GM21367 (cell line): Measurements from ENCODE around the gene SPPL3.
"Not testable (repeated sequence)": the region's sequence is repeated elsewhere in the genome, so short reads cannot be mapped to it uniquely, and the experiment has no call there.

Source experiments
- ATAC-seq: cut with Tn5 transposase; IDR thresholded peaks from one replicate; pipeline ENCODE4 v1.9.1; 2021; ENCODE audit not compliant: unreplicated experiment

Gene SPPL3, protein sequence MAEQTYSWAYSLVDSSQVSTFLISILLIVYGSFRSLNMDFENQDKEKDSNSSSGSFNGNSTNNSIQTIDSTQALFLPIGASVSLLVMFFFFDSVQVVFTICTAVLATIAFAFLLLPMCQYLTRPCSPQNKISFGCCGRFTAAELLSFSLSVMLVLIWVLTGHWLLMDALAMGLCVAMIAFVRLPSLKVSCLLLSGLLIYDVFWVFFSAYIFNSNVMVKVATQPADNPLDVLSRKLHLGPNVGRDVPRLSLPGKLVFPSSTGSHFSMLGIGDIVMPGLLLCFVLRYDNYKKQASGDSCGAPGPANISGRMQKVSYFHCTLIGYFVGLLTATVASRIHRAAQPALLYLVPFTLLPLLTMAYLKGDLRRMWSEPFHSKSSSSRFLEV

DNA sequence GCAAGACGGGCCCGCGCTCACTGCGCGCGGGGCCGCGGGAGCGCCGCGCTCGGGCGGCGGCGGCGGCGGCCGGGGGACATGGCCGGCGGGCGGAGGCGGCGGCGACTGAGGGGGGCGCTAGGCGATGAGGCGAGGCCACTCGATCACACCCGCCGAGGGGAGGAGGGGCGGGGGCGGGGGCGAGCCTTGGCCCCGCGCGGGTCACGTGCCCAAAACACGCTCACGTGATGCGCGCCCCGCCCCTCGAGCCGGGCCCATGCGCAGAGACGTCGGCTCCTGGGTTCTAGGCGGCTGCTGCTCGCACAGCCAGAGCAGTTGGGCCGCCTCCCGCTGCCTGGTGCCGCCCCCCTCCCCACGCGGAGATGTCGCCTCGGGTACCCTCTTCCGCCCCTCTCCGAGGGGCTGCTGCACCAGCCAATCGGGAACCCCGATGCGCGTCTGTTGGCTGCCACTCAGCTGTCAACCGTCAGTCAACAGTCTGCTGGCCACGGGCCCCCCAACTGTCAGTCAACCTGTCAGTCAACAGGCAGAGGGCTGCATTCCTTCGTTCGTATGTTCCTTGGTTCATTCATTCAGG lies at the start of gene SPPL3:
Gene SPPL3, minus strand, starts transcription at position 162 of the 577 bp plus-strand sequence. CDS start 491 bp downstream, outside the sequence.
- ATAC-seq: peak; percentile 64

DNA sequence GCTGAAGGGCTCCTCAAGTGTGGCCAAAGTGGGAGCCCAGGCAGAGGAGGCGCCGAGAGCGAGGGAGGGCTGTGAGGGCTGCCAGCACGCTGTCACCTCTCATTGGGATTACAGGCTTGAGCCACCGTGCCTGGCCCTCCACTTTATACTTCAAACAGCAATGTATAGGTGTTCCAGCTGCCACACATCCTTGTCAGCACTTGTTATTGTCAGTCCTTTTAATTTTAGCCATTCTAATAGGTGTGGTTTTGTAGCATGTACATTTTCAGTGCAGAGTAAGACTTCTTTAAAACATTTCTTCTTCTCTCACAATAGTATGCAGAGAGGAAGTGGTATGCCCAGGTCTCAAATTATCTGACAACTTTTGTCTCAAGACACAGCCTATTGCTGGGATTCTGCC lies 46.6 kb upstream of the SPPL3 start:
- ATAC-seq: no peak

DNA sequence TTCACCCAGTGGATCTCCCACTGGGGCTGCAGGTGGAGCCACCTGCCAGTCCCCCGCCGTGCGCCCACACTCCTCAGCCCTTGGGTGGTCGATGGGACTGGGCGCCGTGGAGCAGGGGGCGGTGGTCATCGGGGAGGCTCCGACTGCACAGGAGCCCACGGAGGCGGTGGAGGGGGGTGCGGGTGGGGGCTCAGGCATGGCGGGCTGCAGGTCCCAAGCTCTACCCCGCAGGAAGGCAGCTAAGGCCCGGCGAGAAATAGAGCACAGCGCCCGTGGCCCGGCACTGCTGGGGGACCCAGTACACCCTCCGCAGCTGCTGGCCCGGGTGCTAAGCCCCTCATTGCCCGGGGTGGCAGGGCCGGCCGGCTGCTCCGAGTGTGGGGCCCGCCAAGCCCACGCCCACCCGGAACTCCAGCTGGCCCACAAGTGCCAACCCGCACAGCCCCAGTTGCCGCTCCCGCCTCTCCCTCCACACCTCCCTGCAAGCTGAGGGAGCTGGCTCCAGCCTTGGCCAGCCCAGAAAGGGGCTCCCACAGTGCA lies 46.2 kb upstream of the SPPL3 start:
- ATAC-seq: not testable (repeated sequence)

DNA sequence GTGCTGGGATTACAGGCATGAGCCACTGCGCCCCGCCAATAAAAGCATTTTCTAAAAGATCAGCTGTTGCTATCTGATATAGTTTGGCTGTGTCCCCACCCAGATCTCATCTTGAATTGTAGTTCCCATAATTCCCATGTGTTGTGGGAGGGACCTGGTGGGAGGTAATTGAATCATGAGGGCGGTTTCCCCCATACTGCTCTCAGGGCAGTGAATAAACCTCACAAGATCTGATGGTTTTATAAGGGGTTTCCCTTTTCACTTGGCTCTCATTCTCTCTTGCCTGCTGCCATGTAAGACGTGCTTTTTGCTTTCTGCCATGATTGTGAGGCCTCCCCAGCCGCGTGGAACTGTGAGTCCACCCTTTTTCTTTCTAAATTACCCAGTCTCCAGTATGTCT lies 41.4 kb upstream of the SPPL3 start:
- not testable (repeated sequence) for ATAC-seq

DNA sequence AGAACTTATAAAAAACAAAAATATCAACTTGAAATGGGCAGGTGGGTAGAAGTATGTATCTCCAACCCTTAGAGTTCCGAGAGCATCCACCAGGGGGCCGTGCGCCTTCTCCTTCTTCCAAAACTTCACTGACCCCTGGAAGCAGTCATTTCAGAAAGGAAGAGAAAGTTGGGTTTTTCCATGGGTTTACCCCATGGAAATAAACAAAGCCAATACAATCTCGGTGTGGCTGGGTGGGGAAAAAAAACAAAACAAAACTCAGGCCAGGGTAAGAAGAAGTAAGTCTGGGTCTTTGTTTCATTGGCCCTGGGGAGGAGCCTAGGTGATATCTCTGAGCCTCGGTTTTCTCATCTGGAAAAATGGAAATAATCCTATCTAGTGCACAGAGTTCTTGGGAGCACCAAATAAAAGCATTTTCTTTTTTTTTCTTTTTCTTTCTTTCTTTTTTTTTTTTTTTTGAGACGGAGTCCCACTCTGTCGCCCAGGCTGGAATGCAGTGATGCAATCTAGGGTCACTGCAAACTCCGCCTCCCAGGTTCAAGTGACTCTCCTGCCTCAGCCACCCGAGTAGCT lies 40.6 kb upstream of the SPPL3 start:
- ATAC-seq: no peak

DNA sequence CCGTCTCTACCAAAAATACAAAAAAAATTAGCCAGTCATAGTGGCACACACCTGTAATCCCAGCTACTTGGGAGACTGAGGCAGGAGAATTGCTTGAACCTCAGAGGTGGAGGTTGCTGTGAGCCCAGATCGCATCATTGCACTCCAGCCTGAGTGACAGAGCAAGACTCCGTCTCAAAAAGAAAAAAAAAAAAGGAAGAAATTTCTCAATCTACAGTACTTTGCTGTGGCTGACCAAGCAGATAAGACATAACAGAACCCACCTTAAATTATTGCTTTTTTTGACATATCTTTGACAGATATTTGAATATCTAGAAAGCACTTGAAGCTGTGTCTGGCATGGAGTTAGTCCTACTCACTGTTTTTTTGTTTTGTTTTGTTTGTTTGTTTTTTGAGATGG lies 39.3 kb upstream of the SPPL3 start:
- ATAC-seq: no peak

DNA sequence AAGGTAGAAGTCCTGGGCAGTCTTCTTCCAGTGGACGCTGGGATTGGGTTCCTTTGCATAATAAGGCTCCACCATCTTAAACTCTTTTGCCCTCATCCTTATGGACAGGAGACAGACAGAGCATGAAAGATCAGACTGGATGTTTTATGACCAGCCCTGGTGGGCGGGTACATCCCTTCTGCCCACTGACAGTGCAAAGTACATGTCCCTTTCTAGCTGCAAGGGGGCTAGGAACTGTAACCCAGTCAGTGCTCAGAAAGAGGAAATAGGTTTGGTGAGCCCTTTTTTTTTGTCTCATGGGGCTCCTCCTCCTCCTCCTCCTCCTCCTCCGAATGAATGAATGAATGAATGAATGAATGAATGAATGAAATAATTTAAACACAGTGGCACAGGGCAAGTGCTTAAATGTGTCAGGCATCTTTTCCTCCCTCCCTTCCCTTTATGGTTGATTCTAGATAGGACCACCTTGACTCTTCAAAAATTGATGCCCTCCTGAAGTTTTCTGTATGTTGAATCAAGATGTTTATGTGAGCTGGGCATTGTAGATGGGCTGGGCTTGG lies 37.8 kb upstream of the SPPL3 start:
- ATAC-seq: no peak

DNA sequence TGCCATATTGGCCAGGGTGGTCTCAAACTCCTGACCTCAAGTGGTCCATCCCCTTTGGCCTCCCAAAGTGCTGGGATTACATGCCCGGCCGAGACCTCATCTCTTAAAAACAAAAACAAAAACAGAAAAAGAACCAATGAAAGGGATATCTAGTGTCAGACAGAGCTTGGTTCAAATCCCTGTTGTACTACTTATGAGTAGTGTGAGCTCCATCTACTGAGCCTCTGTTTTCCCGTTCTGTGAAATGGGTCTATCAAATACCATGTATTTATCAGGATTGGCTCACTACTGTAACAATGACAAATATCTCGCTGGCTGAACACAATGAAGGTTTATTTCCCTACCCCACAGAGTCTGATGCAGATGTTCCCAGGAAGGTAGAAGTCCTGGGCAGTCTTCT lies 37.3 kb upstream of the SPPL3 start:
- ATAC-seq: no peak

DNA sequence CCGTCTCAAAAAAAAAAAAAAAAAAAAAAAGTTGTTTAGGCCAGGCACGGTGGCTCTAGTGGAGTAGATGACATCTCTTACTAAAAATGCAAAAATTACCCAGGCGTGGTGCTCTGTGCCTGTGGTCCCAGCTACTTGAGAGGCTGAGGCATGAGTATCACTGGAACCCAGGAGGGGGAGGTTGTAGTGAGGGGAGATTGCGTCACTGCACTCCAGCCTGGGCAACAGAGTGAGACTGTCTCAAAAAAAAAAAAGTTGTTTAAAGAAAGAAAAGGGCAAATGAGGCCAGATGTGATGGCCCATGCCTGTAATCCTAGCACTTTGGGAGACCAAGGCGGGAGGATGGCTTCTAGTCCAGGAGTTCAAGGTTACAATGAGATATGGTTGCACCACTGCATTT lies 36.6 kb upstream of the SPPL3 start:
- no peak for ATAC-seq

DNA sequence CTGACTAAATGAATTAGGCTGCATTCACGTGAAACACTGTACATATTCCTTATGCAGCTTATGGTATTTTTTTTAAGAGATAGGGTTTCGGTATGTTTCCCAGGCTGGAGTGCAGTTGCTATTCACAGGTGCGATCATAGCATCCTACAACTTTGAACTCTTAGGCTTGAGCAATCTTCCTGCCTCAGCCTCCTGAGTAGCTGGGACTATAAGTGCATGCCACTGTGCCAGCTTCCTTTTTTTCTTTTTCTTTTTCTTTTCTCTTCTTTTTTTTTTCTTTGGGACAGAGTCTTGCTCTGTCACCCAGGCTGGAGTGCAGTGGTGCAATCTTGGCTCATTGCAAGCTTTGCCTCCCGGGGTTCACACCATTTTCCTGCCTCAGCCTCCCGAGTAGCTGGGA lies 35.8 kb upstream of the SPPL3 start:
- ATAC-seq: no peak

DNA sequence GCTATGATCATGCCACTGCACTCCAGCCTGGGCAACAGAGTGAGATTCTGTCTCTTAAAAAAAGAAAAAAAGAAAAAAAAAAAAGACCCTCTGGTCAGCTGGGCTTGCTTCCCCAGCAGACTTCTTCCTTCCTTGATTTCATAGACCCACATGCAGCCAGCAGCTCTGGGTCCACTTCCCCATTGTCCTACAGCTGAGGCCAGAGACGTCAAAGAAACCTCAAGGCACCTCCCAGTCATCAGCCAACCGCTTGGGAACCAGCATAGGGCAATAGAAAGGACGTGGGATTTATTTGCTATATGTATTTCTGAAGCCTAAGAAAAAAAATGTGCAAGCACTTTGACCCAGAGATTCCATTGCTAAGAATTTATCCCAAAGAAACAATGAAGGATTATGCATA lies 35.4 kb upstream of the SPPL3 start:
- no peak for ATAC-seq

DNA sequence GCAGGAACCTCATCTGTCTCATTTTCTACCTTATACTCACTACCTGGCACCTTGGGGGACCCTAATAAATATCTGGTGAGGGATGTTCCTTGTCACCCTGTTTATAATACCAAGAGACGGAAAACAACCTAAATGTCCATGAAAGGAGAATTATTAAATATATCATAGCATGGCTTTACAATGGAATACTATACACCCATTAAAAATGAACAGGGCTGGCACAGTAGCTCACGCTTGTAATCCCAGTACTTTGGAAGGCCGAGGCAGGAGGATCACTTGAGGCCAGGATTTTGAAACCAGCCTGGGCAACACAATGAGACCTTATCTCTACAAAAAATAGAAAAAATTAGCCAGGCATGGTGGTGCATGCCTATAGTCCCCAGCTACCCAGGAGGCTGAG lies 34.3 kb upstream of the SPPL3 start:
- no peak for ATAC-seq

DNA sequence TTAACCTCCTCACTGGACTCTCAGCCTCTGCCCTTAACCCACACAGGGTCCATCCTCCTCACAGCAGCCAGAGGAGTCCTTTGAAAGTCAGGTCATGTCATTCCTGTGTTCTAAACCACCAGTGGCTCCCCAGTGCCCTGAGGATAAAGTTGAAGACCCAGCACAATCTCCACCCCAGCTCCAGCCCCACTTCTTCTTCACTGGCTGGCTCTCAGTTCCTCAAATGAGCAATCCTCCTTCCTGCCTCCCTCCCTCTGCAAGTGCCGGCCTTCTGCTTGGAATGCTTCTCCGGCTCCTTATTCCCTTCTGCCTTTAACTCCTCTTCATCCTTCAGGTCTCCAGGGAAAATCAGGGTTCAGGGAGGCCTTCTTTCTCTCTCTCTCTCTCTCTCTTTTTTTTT lies 32.0 kb upstream of the SPPL3 start:
- no peak for ATAC-seq

DNA sequence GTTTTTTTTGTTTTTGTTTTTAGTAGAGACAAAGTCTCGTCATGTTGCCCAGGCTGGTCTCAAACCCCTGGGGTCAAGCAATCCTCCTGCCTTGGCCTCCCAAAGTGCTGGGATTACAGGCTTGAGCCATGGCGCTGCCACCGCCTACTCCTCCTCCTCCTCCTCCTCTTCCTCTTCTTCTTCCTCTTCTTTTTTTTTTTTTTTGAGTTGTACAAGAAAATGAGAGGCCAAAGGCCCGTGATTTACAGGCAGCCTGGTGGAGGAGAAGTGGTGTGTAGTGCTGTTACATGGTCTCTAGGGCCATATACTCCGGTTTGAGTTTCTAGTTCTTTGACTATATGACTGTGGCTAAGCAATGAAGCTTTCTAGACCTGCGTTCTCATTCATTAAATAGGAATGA lies 29.6 kb upstream of the SPPL3 start:
- no peak for ATAC-seq

DNA sequence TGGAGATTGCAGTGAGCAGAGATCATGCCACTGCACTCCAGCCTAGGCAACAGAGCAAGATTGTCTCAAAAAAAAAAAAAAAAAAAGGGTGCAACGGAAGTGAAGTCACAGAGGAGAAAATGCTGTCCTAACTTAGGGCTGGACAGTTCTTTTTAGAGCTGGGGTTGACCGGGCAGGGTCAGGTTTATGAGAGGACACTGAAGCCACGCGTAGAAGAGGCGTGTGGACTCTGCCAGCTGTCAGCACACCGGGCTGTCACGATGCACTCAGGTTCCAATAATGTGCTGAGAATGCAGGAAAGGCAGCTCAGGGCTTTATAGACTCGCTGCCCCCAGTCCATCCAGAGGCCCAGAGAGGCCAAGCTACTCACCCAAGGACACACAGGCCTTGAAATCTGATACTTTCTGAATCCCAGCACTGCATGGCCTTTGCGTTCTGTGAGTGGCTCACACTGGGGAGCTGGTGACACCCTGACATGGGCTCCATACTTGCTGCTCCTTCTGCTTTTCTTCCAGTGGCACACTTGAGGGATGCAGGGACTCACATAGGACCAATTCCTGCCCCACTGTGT lies 28.9 kb upstream of the SPPL3 start:
- ATAC-seq: no peak

DNA sequence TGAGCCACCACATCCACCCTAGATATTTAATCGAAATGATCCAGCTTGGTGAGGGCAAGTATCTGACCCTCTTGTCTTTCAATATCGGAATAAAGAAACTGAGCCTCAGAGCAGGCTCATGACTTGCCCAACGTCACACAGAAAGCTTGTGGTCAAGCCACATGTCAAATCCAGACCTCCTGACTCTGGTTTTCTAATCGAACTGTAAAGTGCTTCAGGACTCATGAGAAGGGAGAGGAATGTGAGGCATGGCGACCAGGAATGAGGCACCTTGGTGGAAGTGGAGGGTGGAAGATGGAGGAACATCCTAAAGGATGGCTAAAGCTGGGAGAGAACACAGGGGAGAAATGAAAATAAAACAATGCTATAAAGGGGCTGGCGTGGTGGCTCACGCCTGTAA lies 27.9 kb upstream of the SPPL3 start:
- ATAC-seq: no peak

DNA sequence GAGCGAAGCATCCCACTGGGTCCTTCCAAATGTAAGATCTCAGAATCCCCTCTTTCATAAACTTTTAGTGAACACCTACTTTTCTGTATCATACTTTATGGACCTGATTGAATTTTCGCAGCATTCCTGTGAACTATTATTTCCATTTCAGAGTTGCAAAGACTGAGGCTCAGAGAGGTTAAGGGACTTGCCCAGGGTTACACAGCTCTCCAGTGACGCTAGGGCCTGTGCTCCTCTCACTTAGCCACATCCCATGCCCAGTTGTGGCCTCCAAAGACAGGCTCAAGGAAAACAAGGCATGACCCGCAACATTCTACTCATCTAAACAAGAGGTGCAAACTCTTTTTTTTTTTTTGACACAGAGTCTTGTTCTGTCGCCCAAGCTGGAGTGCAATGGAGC lies 25.9 kb upstream of the SPPL3 start:
- no peak for ATAC-seq

DNA sequence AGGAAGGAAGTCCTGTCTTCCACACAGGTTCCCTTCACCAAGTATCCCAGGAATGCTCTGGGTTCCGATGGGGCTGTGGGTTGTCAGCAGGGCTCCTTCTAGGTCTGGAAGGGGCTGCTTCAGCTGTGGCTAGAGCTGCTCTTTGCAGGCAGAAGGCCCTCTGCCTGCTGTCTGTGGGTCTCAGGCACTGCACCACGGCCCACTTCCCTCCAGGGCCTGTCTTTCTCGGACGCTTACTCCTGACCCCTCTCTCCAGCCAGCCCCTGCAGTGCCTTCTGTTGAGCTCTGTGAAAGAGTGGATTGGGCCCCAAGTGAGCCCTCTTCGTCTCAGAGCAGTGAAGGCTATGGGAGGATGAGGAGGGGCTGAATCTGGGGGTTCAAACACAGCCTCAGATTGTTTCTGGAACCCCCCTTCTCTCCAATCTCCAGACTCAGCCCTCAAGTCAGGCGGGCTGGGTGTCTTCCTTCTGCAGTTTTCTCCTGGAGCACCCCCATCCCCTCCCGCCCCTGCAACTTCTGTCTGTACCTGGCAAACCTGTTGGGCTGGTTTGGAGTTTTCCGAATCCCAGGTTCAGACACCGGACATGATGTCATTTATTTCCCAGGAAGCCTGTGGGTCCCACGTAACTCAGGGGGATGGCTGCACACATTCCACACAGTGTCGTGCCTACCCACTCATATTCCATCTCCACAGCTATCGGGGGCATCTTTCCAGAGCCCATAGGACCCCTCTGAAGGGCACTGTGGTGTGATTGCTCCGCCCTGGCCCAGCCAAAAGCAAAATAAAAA lies 24.9 kb upstream of the SPPL3 start:
- no peak for ATAC-seq

DNA sequence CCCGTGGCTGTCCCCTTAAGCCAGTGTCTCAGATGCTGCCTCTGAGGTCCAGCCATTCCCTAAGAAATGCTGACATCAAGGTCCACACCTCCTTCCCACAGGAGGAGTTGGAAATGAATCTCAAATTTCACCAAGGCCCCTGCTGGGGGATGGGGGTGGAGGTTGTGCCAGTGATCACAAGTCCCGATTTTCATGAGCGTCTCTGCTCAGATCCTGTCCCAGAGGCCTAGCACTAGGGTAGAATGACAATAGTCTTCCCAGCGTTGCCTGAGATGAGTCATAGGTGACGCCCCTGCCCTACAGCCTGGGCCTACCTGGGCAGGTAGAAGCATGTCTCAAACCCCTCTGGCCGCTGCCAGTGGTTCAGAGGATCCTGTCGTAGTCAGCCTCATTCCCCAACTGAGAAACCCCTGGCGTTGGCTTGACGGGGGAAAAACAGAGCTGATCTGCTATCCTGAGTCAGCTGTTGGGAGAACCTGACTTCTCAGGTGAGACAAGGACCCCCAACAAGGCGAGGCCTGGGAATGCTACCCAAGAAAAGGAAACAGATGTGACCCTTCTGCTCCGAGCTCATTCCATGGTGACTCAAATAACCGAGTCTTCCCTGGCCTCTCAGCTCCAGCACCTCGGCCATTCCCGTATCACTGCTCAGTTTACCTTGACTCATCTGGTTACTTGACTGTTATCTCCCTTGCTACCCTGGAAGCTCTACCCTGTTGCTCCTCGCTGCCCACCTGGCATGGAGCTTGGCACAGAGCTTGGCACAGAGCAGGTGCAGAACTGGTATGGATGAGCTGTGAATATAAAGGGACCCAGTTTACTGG lies 21.8 kb upstream of the SPPL3 start:
- ATAC-seq: no peak

DNA sequence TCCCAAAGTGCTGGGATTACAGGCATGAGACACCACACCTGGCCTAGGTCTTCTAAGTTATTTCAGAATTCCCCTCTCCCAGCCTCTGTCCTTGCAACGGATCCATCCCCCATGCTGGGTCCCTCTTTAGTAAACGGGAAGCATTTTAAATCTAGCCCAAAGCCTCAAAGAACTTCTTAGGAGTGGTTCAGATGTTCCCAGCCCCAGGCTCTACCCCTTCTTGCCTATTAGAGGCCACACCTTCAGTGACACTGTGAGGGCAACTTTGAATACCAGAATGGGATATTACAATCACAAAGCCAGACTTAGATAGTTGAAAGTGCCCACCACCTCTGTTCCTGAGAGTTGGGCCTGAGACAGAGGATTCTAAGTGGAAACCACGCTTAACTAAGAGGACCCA lies 18.1 kb upstream of the SPPL3 start:
- no peak for ATAC-seq
